HG02610 (cell line): ENCODE data around the gene AP1G2.
A peak's percentile ranks its signal among the peaks of the same experiment; 100 is the strongest.

Source experiments
- ATAC-seq: cut with Tn5 transposase; IDR thresholded peaks from one replicate; pipeline ENCODE4 v1.9.1; 2021; ENCODE audit warnings: mild to moderate bottlenecking, moderate library complexity; ENCODE audit not compliant: unreplicated experiment

The AP1G2 gene

GRCh38 chr14:23558346-23559009 lies 9.1 kb downstream of the AP1G2 start:
- no peak for ATAC-seq

- ATAC-seq = no peak
These were observed 9.6 kb downstream of the AP1G2 start for GRCh38 chr14:23557946-23558345.

GRCh38 chr14:23557521-23557920 lies 10.1 kb downstream of the AP1G2 start:
- no peak for ATAC-seq

- ATAC-seq = no peak
These were observed 10.7 kb downstream of the AP1G2 start for GRCh38 chr14:23556700-23557440.

DNA sequence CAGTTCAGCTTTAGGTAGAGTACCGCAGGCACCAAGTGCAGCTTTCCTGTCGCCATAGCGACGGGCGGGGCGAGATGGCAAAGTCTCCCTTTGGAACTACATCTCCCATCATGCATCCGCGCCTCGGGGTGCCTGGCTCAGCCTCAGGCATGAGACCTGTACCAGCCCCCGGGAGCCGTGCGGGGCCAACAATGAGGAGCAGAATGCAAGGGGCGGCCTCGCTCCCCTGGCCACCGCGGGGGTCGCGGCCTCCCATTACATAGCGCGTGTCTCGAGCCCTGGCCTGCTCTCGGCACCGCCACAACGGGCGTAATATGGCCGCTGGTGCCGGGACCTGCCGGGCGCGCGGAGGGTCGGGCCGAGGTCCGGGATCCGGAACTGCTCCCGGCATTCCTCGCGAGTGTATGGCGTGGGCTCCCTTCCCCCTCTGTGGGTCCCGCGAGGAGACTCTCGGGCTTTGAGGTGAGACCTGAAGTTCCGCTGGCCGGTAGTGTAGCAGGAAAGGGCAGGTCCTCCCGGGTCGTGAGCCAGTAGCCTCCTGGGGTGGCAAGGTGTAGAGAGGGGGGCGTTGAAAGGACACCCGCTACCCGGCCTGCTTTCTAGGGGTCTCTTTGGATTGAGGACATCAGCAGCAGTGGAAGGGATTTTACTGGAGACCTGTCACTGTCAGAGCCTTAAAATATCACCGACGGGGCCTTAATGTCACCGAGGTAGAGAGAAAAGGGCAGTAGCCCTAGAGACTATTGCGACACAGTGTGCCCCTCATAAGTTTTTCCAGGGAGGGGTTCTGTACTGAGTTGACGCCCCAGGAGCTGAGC lies 11.5 kb downstream of the AP1G2 start, which contains the start of gene THTPA:
Gene THTPA, plus strand, starts transcription at position 390 of the 818 bp plus-strand sequence. CDS start 487 bp downstream, outside the sequence.
- ATAC-seq = peak; percentile 82

- peak; percentile 2 for ATAC-seq
These were observed 12.1 kb downstream of the AP1G2 start for GRCh38 chr14:23555533-23555881.

DNA sequence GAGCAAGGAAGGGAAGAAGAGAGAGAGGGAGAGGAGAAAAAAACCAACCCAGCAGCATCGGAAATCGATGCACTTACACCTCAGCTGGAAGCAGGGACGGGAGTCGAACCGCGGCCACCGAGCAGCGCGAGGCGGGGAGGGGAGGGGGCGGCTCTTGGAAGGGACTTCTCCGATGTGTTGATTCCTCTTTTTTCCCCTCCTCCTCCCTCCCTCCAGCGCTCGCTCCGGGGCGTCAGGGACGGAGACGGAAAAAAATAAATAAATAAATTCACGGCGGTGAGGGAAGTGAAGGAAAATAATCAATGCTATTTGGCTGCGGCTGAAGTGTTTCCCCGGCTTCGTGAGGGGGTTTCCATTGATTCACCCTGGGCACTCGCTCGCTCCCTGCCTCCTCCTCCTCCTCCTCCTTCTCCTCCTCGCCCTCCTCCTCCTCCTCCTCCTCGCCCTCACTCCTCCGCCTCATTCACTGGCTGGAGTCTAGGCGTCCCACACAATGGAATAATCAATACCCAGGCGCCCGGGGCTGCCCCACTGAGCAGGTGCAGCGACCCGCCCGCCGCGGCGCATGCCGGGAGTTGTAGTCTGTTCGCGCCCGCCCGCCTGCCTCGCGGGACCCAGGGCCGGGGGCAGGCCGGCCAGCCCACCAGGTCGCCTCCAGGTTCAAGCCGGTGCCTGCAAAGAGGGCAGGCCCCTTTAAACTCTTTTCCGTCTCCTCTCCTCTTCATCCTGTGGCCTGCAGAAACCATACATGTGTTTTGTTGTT lies 16.1 kb downstream of the AP1G2 start, which contains the start of gene ZFHX2:
Gene ZFHX2, minus strand, starts transcription at position 500 of the 763 bp plus-strand sequence. CDS start 16,440 bp downstream, outside the sequence.
- peak; percentile 53 for ATAC-seq

DNA sequence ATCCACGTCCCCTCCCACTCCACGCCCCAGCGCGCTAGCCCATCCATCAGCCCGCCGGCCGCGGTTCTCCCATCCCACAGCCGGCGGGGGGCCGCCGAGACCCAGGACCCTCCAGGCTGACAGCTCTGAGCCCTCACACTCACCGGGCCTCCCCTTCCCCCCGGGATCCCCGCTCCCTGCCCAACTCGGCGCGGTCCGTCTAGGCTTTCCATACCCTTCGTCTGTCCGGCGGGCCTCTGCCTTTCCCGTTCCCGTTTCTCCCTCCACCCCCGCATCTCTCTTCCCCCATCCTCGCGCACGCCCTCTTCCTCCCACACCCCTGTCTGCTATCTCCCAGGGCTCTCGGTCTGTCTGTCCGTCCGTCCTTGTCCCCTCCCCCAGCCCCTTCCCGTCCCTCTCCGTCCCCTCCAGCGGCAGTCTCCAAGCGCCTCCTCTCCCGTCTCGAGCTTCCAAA lies 16.8 kb downstream of the AP1G2 start:
- no peak for ATAC-seq

- ATAC-seq = no peak
These were observed 17.3 kb downstream of the AP1G2 start for GRCh38 chr14:23550131-23550811.

DNA sequence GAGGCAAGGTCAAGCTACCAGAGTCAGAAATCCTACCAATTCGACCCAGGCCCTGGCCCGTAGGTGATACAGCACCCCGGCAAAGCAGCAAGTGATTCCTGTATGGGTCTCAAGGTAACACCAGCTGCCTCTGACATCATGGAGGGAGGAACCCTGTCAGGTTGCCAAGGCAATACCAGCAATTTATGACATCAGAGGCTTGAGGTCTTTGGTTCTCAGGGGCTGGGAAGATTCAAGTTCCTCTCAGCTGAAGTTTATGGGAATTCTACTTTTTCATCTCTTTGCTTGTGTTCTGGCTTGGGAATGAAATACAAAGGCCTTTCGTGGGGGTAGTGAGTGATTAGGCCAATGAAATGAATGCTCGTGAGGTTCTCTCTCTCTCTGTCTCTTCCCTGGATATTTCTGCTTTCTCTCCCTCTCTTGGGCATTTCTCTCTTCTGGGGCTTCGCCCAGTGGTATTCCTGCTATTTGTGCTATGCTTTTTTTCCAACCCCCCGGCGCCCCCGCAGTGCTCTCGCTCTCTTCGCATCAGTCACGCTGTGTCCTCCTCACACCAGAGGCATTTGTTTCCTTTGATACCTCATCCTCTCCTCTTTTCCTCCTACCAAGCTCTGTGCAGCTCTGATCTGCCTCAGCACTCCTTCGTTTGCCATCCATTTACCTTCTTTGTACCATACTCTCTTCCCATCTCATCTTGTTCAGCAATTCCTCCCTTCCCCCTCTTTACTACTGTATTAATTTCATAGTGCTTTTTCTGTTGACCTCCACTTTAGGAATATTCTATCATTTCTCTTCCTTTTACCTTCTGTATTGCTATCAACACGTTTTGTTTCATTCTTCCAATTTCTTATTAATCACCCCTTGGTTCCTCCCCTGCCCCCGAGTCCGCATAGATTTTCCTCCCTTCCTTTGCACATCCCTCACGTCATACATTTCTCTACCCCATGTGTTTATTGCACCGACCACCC lies 19.0 kb downstream of the AP1G2 start:
- no peak for ATAC-seq

DNA sequence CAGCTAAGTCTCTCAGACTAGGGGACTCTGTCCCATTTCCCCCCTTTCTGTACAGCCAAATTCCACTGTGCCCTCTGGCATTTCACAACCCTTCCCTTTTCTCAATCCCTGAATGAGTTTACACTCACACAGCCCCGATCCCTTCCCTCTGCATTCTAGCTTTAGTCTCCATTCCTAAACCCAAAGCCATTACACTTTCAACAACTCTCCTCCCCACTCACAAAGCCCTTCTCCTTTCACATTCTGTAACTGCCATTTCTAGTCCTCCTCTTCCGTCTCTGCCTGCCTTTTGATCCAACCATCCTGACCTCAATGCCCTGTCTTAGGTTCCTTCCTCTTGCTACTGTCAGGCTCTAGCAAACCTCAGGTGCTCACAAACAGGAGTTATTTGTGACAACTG lies 19.7 kb downstream of the AP1G2 start:
- ATAC-seq = no peak

GRCh38 chr14:23546450-23547035 lies 21.0 kb downstream of the AP1G2 start:
- no peak for ATAC-seq

- no peak for ATAC-seq
These were observed 21.7 kb downstream of the AP1G2 start for GRCh38 chr14:23545740-23546365.

- no peak for ATAC-seq
These were observed 22.8 kb downstream of the AP1G2 start for GRCh38 chr14:23544511-23545447.

GRCh38 chr14:23543403-23543802 lies 24.2 kb downstream of the AP1G2 start:
- ATAC-seq = no peak

GRCh38 chr14:23542261-23542660 lies 25.3 kb downstream of the AP1G2 start:
- ATAC-seq = no peak

DNA sequence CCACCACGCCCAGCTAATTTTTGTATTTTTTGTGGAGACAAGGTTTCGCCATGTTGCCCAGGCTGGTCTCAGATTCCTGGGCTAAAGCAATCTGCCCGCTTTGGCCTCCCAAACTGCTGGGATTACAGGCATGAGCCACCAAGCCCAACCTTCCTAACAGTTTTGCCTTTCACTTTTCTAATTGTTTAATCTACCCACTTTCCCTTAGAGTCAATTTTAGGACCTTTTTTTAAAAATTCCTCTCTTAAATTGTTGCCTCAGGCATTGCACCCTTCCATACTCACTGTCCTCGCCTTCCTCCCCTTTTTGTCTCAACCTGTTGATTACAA lies 27.5 kb downstream of the AP1G2 start:
- ATAC-seq = no peak
